Adipose tissue (tissue), 3 donors: Measurements from ENCODE around the gene SUPT3H. TPM values are rescaled to one million over a fixed set of nuclear protein-coding genes. Genes with fewer than 3 reads are reported as not detected.
"Not testable (repeated sequence)": the region's sequence is repeated elsewhere in the genome, so short reads cannot be mapped to it uniquely, and the experiment has no call there.

Experiments
- H3K27ac ChIP-seq: one replicate; pipeline ENCODE4 v1.5.1; 2013; ENCODE audit warnings: low read depth, low read length
- WGBS, 3 donors: extraction: QIAGEN DNeasy Blood & Tissue Kit; methylation state at CpG; one replicate each; pipeline ENCODE4 v1.1.7; 2013; 5-methylcytosine and 5-hydroxymethylcytosine counted together
- polyA plus RNA-seq, 3 donors: library from polyadenylated mRNA; stranded (reverse); fragments of 200-250 nt; gene quantifications; one replicate each; pipeline ENCODE4 v1.2.3, GENCODE V29; 2013
- donor health status: healthy with polysubstance abuse.
- donor health status: Bipolar disorder and iron deficiency.
- donor health status: healthy.

Gene SUPT3H
- polyA plus RNA-seq, 3 donors, result 4.5 to 7.4 (median 6.6) TPM

DNA sequence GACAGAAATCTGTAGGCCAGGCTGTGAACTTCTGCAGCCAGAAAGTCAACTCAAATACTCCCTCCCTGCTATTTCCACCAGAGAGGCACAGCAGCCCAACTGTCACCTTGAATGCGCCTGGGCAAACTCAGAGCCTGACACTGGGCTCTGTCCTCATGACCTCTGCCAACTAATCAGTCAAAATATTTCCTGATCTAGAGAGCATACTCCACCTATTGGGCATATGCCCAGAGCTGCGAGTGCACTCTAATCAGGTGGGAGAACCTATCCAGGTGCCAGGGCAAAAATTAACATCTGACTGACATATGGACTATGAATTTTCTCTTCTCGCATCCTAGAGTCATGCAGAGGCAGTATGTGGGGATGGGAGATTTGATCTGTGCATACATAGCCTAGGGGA lies 455.9 kb downstream of the SUPT3H start:
- H3K27ac ChIP-seq, result no peak overlapping the region
- 31 to 81% (median 76%) methylated on average over 3 of the region's 3 CpGs for WGBS, 3 donors

DNA sequence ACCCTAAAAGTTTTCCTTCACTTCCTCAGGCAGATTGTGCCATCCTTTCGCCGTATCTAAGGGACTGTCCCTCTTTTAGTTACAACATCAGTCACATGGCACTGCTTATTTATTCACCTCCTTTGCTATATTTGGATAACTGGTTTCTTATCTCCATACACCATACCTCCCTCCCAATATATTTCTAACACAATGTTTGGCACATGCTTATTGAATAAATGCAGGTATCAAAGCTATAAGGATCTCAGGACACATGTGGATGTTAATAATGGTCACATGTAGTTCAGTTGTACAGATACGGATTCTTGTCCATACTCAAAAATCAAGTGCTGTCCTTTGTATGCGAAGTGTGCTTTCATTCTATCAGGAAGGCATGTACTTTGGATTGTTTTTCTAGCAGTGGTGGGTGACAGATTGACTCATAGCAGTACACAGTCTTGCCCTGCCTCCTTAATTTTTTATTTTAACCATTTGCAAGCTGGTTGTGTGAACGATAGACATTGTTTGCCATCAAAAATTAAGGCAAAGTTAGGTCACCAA lies 456.7 kb downstream of the SUPT3H start:
- H3K27ac ChIP-seq, result no peak overlapping the region
- 45 to 77% (median 70%) methylated on average over 5 of the region's 5 CpGs for WGBS, 3 donors

GRCh38 chr6:44918671-44919296 lies 458.9 kb downstream of the SUPT3H start:
- no peak overlapping the region for H3K27ac ChIP-seq
- 64 to 83% (median 68%) methylated on average over 6 of the region's 6 CpGs for WGBS, 3 donors

GRCh38 chr6:44917430-44917829 lies 460.3 kb downstream of the SUPT3H start:
- no peak overlapping the region for H3K27ac ChIP-seq
- WGBS, 3 donors, result 89 to 97% (median 95%) methylated on average over 2 of the region's 2 CpGs

DNA sequence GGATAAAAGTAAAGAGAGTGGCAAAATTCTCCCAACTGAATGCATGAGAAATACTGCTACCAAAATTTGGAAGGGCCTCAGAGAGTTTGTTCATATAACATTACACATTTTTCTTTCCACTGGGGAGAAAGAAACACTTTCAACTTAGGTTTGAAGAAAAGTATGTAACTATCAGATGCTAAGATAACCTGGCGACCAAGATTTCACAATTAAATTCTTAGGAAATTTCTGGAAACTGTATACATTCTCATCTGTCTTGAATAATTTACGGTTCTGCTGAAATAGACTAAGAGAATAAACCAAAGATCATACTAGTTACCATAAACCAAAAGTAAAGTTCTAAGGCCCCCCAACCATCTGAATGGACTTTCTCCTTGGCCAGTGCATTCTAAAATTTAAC lies 462.6 kb downstream of the SUPT3H start:
- WGBS, 3 donors, result 93 to 95% (median 94%) methylated on average over 2 of the region's 2 CpGs
- no peak overlapping the region for H3K27ac ChIP-seq

- H3K27ac ChIP-seq, result no peak overlapping the region
Measured at GRCh38 chr6:44914141-44914540, 463.6 kb downstream of the SUPT3H start.

- no peak overlapping the region for H3K27ac ChIP-seq
- WGBS, 3 donors, result 60 to 81% (median 80%) methylated on average over 2 of the region's 2 CpGs
Measured at GRCh38 chr6:44906761-44907160, 471.0 kb downstream of the SUPT3H start.

- WGBS, 3 donors, result 91 to 96% (median 93%) methylated on average over 8 to 11 of the region's 11 CpGs
- not testable (repeated sequence) for H3K27ac ChIP-seq
Measured at GRCh38 chr6:44900358-44900757, 477.4 kb downstream of the SUPT3H start.

DNA sequence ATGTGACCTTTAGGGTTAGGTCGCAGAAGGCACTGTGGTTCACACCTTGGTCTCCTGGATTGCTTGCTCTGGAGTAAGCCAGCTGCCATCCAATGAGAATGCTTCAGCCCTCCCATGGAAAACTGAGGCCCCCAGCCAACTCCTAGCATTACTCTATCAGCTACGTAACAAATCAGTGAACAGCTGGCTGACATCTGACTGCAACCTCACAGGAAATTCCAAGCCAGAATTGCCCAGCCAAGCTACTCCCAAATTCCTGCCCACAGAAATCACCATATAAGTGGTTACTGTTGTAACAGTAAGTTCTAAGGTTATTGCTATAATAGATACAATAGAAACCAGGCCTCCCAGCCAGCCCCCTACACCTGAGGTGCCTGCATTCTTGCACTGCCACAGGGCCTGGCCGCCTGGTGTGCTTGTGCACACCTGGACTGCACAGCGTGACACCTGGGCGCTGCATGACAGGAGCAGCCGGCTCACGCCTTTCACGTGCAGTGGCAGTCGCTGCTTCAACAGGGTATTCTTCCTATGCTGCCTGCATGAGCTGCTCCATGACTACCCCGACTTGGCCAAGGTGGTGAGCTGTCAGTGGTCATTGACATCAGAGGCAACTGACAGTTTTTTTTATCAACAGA lies 479.3 kb downstream of the SUPT3H start:
- H3K27ac ChIP-seq, result no peak overlapping the region
- 94% methylated on average over 10 of the region's 10 CpGs for WGBS, 3 donors

DNA sequence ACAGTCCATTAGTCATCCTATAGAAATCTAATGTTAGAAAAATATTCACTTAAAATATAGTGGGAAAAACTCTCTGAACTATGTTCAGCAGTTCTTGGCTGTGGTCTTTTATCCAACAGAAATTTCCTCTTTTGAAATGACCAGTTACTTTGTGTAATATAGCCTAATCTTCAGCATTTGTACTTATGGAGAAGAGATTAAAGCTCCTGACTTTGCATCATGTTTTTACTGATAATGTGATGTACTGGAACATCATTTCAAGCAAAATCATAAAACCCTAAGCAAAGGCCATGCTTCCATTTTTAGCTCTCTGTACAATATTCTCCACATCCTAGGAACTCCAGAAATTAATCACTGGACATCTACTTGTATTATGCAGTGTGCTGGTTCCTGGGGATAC lies 480.4 kb downstream of the SUPT3H start:
- no peak overlapping the region for H3K27ac ChIP-seq

DNA sequence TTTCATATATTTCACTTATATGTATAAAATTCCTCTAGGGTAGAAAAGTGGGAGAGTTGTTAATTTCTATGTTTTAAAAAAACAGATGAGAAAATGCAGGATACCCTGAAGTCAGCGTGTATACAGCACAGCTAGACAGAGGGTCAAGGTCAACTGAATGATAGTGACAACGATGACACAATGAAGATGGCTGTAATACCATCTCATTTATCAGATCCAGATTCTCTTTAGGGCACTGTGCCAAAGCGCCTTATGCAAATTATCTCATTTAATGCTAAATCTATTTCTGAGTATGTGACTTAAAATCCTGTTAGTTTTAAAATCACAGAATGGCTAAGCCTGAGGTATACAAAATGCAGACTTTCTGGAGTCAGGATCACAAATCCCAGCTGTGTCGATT lies 481.0 kb downstream of the SUPT3H start:
- 64 to 77% (median 68%) methylated on average over 4 of the region's 4 CpGs for WGBS, 3 donors
- H3K27ac ChIP-seq, result no peak overlapping the region

GRCh38 chr6:44892579-44892978 lies 485.2 kb downstream of the SUPT3H start:
- no peak overlapping the region for H3K27ac ChIP-seq

DNA sequence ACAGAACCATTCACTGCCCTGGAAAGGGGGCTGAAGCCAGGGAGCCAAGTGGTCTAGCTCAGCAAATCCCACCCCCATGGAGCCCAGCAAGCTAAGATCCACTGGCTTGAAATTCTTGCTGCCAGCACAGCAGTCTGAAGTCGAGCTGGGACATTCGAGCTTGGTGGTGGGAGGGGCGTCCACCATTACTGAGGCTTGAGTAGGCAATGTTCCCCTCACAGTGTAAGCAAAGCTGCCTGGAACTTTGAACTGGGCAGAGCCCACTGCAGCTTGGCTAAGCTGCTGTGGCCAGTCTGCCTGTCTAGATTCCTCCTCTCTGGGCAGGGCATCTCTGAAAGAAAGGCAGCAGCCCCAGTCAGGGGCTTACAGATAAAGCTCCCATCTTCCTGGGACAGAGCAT lies 498.7 kb downstream of the SUPT3H start:
- H3K27ac ChIP-seq, result not testable (repeated sequence)
- WGBS, 3 donors, result 63 to 89% (median 82%) methylated on average over 3 of the region's 3 CpGs

- H3K27ac ChIP-seq, result not testable (repeated sequence)
Measured at GRCh38 chr6:44876638-44877037, 501.1 kb downstream of the SUPT3H start.

GRCh38 chr6:44869321-44869897 lies 508.3 kb downstream of the SUPT3H start:
- no peak overlapping the region for H3K27ac ChIP-seq
- WGBS, 3 donors, result 76 to 89% (median 80%) methylated on average over 5 of the region's 5 CpGs

DNA sequence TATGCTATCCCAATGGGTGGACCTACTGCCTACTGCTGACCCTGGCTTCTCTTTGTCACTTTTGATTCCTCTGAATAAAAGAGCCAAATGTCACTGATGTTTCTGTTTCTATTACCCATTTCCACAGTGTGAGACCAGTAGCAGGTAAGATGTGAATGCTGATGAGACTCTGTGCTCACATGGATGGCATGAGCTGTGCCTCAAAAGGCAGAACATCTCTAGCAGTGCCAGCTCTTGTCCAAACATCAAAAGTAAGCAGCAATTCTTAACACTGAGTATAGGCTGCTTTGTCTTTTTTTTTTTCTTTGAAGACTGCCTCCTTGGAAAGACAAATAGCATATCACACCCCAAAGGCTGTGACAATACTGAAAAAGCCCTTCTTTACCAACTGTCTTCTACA lies 508.8 kb downstream of the SUPT3H start:
- no peak overlapping the region for H3K27ac ChIP-seq

GRCh38 chr6:44868335-44868668 lies 509.4 kb downstream of the SUPT3H start:
- 91 to 94% (median 93%) methylated on average over 2 of the region's 2 CpGs for WGBS, 3 donors

DNA sequence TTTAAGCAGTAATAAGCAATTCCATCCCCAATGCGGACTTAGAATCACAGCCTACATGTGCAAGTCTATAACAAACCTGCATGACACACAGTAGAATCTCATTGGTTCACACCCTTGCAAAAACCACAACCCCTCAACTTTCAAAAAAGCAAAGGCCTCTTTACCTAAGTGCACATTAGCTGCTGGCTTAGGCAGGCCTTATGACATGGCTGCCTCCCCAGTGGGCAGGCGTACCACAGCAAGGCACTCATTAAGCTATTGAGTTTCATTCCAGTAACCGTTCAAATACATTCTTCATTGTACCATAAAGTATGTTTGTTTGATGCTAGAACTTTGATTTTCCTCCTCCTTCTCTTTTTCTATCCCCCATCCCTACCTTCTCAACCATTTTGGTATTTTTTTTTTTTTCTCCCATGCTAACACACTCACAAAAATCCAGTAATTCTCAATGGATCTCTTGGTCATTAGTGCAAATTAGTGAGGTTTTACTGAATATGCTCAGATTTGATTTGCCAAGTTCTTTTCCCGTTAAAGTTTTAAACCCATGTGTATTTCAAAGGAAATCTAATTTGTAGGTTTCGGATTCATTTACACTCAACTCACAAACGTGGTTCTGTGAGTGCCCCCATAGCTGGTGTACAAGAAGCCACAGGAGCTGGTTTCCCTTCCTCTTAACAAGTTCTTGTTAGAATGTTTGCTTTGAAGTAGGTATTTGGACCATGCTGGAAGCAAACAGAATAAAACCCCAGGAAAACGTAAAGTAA lies 510.0 kb downstream of the SUPT3H start:
- 82 to 90% (median 90%) methylated on average over 7 of the region's 7 CpGs for WGBS, 3 donors

More at GRCh38 chr6:44868335-44868668, 509.4 kb downstream of the SUPT3H start:
- H3K27ac ChIP-seq, result no peak overlapping the region

DNA sequence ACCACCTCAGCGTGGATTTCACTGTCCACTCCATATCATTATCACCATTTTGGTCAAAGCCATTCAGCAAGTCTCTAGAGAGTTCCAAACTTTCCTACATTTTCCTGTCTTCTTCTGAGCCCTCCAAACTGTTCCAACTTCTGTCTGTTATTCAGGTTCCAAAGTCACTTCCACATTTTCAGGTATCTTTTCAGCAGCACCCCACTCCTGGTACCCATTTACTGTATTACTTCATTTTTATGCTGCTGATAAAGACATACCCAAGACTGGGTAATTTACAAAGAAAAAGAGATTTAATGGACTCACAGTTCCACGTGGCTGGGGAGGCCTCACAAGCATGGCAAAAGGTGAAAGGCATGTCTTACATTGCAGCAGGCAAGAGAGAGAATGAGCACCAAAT lies 512.5 kb downstream of the SUPT3H start:
- not testable (repeated sequence) for H3K27ac ChIP-seq
- 81 to 96% (median 86%) methylated on average over 2 of the region's 2 CpGs for WGBS, 3 donors

More for the DNA sequence above, 510.0 kb downstream of the SUPT3H start:
- no peak overlapping the region for H3K27ac ChIP-seq
